ENCODE data around the gene GK.
"Not testable (repeated sequence)": the region's sequence is repeated elsewhere in the genome, so short reads cannot be mapped to it uniquely, and the experiment has no call there.

Gene GK

GRCh38 chrX:30654989-30655607, 1.9 kb downstream of the GK start:
- no peak for DNase-seq

- DNase-seq: no peak
These were observed 2.8 kb downstream of the GK start for GRCh38 chrX:30655991-30656390.

GRCh38 chrX:30657196-30658161, 4.3 kb downstream of the GK start:
- DNase-seq: no peak

GRCh38 chrX:30659421-30659820, 6.2 kb downstream of the GK start:
- no peak for DNase-seq

GRCh38 chrX:30661228-30661627, 8.0 kb downstream of the GK start:
- DNase-seq: no peak

- no peak for DNase-seq
These were observed 10.1 kb downstream of the GK start for GRCh38 chrX:30663322-30663721.

GRCh38 chrX:30665471-30665870, 12.2 kb downstream of the GK start:
- DNase-seq: no peak

- DNase-seq: no peak
These were observed 12.9 kb downstream of the GK start for GRCh38 chrX:30666094-30666493.

GRCh38 chrX:30668581-30668980, 15.4 kb downstream of the GK start:
- no peak for DNase-seq

- DNase-seq: not testable (repeated sequence)
These were observed 18.0 kb downstream of the GK start for GRCh38 chrX:30671189-30671588.

GRCh38 chrX:30673127-30673796, 20.0 kb downstream of the GK start:
- no peak for DNase-seq

GRCh38 chrX:30673884-30674598, 20.8 kb downstream of the GK start:
- no peak for DNase-seq

GRCh38 chrX:30674799-30675198, 21.6 kb downstream of the GK start:
- no peak for DNase-seq

- no peak for DNase-seq
These were observed 26.1 kb downstream of the GK start for GRCh38 chrX:30679369-30679768.

GRCh38 chrX:30680618-30681017, 27.4 kb downstream of the GK start:
- no peak for DNase-seq

GRCh38 chrX:30688641-30689040, 35.4 kb downstream of the GK start:
- DNase-seq: no peak

GRCh38 chrX:30689116-30689515, 35.9 kb downstream of the GK start:
- DNase-seq: no peak

- DNase-seq: no peak
These were observed 37.1 kb downstream of the GK start for GRCh38 chrX:30690330-30690729.

- DNase-seq: no peak
These were observed 40.9 kb downstream of the GK start for GRCh38 chrX:30693999-30694650.

- no peak for DNase-seq
These were observed 49.5 kb downstream of the GK start for GRCh38 chrX:30702736-30703135.

GRCh38 chrX:30706216-30706775, 53.1 kb downstream of the GK start:
- no peak for DNase-seq

GRCh38 chrX:30712214-30712613, 59.0 kb downstream of the GK start:
- no peak for DNase-seq
